GM20000 (cell line): Measurements from ENCODE around the gene RCBTB2.

Experiments used
- DNase-seq: peaks from one replicate; pipeline ENCODE4 v3.0.0; 2012; ENCODE audit warnings: low spot score
- TF ChIP-seq, protein P1 (sequence below): IDR thresholded peaks from 2 replicates; pipeline ENCODE4 v1.5.1; 2012; ENCODE audit warnings: mild to moderate bottlenecking, control low read depth; ENCODE audit errors: extremely low read depth, missing control alignments

Gene RCBTB2

DNA sequence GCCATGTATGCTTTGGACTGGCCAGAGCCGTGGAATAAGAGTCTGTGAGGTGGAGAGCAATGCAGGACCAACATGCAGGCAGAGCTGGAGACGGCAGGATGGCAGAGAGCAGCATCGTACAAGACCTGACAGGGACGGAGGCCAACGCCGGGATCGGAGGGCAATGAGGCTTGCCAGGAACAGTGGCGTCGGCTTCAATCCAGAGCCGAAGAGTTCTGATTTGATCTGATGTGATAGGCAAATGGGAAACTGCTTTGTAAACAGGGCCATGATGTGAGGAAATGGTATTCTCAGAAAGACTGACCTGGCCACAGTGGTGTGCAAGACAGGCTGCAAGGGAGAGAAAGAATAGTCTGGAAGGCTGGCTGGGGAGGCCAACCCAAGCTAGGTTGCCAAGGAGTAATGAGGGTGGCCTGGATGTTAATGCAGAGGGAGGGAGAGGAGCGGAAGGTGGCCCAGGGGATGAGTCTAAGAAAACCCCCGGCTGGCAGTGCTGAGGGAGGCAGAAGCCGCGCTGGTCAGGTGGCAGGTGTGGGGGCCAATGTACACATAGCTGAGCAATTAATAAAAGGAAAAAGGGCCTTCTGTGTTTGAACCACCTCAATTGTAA is 26.7 kb downstream of the RCBTB2 start:
- TF ChIP-seq, protein P1, sequence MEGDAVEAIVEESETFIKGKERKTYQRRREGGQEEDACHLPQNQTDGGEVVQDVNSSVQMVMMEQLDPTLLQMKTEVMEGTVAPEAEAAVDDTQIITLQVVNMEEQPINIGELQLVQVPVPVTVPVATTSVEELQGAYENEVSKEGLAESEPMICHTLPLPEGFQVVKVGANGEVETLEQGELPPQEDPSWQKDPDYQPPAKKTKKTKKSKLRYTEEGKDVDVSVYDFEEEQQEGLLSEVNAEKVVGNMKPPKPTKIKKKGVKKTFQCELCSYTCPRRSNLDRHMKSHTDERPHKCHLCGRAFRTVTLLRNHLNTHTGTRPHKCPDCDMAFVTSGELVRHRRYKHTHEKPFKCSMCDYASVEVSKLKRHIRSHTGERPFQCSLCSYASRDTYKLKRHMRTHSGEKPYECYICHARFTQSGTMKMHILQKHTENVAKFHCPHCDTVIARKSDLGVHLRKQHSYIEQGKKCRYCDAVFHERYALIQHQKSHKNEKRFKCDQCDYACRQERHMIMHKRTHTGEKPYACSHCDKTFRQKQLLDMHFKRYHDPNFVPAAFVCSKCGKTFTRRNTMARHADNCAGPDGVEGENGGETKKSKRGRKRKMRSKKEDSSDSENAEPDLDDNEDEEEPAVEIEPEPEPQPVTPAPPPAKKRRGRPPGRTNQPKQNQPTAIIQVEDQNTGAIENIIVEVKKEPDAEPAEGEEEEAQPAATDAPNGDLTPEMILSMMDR, result no peak
- DNase-seq, result no peak

DNA sequence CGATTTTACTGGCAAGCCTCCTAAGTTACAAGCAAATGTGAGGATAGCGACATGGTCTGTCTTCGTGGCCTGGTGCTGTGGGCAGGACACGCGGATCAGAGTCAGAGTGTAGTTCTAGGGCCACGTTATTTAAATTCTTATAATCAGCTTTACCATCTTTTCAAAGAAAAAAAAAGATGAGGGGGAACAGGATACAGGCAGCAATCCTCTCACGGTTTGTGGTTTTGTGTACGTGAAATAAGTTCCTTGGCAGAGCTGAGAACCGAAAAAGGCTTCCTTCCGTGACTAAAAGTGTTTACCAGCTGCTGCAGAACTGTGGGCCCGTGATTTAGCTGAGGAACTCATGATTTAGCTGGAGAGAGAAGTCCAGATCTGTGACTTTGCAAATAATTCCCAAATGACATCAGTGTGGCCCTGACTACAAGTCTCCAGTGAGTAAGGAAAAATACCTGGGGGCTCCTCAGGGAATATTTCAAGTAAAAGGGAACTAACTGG is 27.2 kb downstream of the RCBTB2 start:
- TF ChIP-seq, protein P1, result no peak
- peak; percentile 49 for DNase-seq

DNA sequence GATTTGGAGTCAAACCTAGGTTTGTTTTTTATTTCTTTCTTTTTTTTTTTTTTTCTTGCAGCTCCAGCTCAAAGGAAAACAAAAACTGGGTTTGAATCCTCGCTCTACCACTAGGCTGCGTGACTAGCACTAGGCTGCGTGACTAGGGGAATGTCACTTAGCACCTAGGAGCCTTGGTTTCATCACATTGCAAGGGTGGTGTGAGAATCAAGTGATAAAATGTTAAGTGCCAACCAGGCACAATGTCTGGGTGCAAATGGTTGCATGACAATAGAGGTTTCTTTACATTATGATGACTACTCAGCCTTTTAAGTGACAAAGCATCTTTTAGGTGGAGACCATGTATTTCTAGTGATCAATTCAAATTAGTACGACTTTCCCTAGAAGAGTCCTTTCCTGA is 27.9 kb downstream of the RCBTB2 start:
- TF ChIP-seq, protein P1, result no peak
- no peak for DNase-seq

DNA sequence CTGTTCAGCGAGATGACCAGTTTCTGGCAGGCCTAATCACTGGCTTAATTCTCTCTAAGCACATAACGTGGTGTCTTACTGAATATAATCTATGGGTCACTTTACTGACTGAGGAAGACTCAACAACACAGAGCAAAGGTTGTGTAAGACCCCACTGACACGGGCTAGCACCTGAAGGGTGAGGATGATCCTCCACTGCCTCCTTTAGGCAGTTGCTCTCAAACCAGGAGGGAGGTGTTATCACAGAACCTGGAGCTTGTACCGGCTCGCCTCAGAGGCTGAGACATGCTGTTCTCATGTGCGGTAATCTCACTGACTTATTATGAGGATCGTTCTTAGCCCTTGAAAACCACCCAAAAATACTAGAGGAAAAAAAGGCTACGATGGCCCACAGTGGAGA is 28.3 kb downstream of the RCBTB2 start:
- DNase-seq, result no peak
- TF ChIP-seq, protein P1, result no peak

DNA sequence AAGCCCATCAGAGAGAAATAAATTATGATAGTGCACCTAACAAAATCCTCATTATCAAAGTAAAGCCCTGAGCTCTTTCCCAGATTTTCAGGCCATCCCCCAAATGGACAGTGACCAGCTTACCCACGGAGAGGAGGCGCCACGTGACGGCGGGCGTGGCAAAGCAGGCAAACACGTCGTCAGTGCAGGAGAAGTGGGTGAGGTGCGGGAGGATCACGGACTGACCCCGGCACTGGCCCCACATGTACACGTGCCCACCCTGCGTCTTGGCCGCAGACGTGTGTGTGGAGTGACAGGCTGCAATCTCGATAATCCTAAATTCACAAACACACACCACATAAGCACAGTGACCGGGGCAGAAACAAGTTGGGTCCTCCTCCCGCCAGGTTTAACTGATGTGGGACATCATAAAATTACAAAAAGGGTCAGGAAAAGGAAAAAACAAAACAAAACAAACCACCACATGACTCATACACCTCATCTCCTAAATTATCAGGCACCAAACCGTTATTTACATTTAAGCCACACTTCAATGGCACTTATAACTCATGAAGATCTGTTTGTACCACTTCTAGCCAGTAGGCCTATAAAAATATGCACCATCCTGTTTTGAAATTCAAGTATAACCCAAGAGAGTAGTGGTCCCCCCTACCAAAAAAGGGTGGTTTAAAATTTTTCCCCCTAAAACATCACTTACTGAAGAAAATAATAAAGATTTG is 30.1 kb downstream of the RCBTB2 start:
- TF ChIP-seq, protein P1, result no peak
- DNase-seq, result no peak

DNA sequence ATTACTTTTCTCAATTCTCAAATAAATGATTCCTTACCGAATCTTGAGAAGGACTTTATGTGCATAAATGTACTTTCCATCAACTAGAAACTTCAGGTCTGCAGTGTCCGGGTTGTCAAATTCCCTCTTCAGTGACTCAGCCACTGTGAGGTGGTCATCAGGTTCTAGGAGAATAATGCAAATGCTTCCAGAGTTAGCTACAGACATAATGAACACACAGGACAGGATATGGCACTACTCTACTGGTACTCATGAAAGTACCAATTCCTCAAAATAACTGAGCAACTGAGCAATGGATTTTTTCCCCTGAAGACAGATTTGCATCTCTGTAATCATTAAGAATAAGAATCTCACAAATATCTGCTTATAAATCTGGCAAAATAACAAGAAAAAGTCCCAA is 31.2 kb downstream of the RCBTB2 start:
- no peak for DNase-seq
- TF ChIP-seq, protein P1, result no peak

DNA sequence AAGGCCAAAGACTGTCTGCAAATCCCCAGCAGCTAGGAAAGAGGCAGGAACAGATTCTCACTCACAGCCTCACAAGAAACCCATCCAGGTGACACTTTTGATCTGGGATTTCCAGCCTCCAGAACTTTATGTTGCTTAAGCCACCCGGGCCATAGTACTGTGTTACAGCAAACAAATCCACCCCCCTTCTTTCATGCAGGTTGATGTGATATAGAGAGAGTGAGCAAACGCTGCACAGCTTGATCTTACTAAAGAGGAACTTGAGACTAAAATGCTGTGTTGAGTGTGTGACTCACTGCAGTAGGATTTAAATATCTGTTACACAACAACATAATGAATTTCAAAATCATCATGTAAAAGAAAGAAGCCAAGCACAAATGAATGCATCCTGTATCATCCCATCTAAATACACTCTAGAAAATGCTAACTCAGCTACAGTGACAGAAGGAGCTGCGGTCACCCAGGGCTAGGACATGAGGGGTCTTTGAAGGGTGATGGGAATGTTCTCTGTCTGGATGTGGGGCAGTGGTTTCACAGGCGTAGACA is 32.2 kb downstream of the RCBTB2 start:
- peak; percentile 30 for DNase-seq
- TF ChIP-seq, protein P1, result no peak
